GM23338 (cell line): Measurements from ENCODE around the gene PELI1. TPM values are rescaled to one million over a fixed set of nuclear protein-coding genes. Genes with fewer than 3 reads are reported as not detected.
A peak's percentile ranks its signal among the peaks of the same experiment; 100 is the strongest.
"Not testable (repeated sequence)": the region's sequence is repeated elsewhere in the genome, so short reads cannot be mapped to it uniquely, and the experiment has no call there.

Source experiments
- ATAC-seq: fragments of 200-7000 bp; cut with Tn5 transposase; 3 replicates; pipeline ENCODE4 v1.9.1; 2020
- DNase-seq: peaks from one replicate; pipeline ENCODE4 v3.0.0-alpha.2; 2015; ENCODE audit warnings: low spot score
- H2AFZ ChIP-seq: fragments of 200-600 bp; sonication (generic); 2 replicates; pipeline ENCODE4 v1.8.0; 2016; ENCODE audit warnings: antibody characterized with exemption, mild to moderate bottlenecking, moderate library complexity
- H3F3A ChIP-seq: fragments of 200-600 bp; sonication (generic); replicated peaks from 2 replicates; pipeline ENCODE4 v1.8.0; 2017; ENCODE audit warnings: antibody characterized with exemption, mixed run types, low read depth
- H3K27ac ChIP-seq: fragments of 200-600 bp; sonication (generic); 2 replicates; pipeline ENCODE4 v1.6.1; 2016; ENCODE audit warnings: low read depth
- H3K27me3 ChIP-seq: fragments of 200-600 bp; sonication (generic); 2 replicates; pipeline ENCODE4 v1.8.0; 2016; ENCODE audit warnings: mild to moderate bottlenecking, mixed run types, moderate library complexity; ENCODE audit not compliant: insufficient read depth
- H3K36me3 ChIP-seq: fragments of 200-600 bp; sonication (generic); 2 replicates; pipeline ENCODE4 v1.8.0; 2016; ENCODE audit warnings: mild to moderate bottlenecking; ENCODE audit not compliant: insufficient read depth
- H3K4me1 ChIP-seq: fragments of 200-600 bp; sonication (generic); 2 replicates; pipeline ENCODE4 v1.8.0; 2016; ENCODE audit warnings: mild to moderate bottlenecking, moderate library complexity; ENCODE audit not compliant: insufficient read depth
- H3K4me2 ChIP-seq: fragments of 200-600 bp; sonication (generic); 2 replicates; pipeline ENCODE4 v1.7.1; 2017; ENCODE audit warnings: mixed run types
- H3K4me3 ChIP-seq: fragments of 200-600 bp; sonication (generic); 2 replicates; pipeline ENCODE4 v1.6.1; 2016; ENCODE audit warnings: mixed run types
- H3K79me2 ChIP-seq: fragments of 200-600 bp; sonication (generic); replicated peaks from 2 replicates; pipeline ENCODE4 v1.8.0; 2017; ENCODE audit warnings: mild to moderate bottlenecking; ENCODE audit not compliant: insufficient read depth
- H3K9me2 ChIP-seq: fragments of 200-600 bp; sonication (generic); 2 replicates; pipeline ENCODE4 v1.8.0; 2017; ENCODE audit not compliant: insufficient read depth
- H4K20me1 ChIP-seq: fragments of 200-600 bp; sonication (generic); replicated peaks from 2 replicates; pipeline ENCODE4 v1.8.0; 2017; ENCODE audit warnings: mild to moderate bottlenecking; ENCODE audit not compliant: insufficient read depth
- H3K27ac Mint-ChIP-seq: 2 replicates; pipeline ENCODE4 v1.8.0; 2020; ENCODE audit warnings: inconsistent platforms, mild to moderate bottlenecking, moderate library complexity, mixed read lengths
- H3K27me3 Mint-ChIP-seq: 3 replicates; pipeline ENCODE4 v1.8.0; 2022; ENCODE audit warnings: low read depth, mild to moderate bottlenecking, moderate library complexity, mixed read lengths, inconsistent platforms; ENCODE audit not compliant: insufficient read depth, poor library complexity
- H3K36me3 Mint-ChIP-seq: 3 replicates; pipeline ENCODE4 v1.8.0; 2021; ENCODE audit warnings: low read depth, mild to moderate bottlenecking, inconsistent platforms, moderate library complexity, mixed read lengths
- H3K4me1 Mint-ChIP-seq: 3 replicates; pipeline ENCODE4 v1.8.0; 2020; ENCODE audit warnings: mild to moderate bottlenecking, inconsistent platforms, mixed read lengths
- H3K4me3 Mint-ChIP-seq: 3 replicates; pipeline ENCODE4 v1.8.0; 2021; ENCODE audit warnings: moderate library complexity, mild to moderate bottlenecking, inconsistent platforms, mixed read lengths
- H3K9me3 Mint-ChIP-seq: 3 replicates; pipeline ENCODE4 v1.8.0; 2020; ENCODE audit warnings: moderate library complexity, mild to moderate bottlenecking, inconsistent platforms, mixed read lengths
- ETS1 ChIP-seq: IDR thresholded peaks from 2 replicates; pipeline ENCODE4 v1.6.1; 2016; ENCODE audit warnings: antibody characterized with exemption
- EZH2phosphoT487 ChIP-seq: fragments of 200-600 bp; sonication (generic); IDR thresholded peaks from one replicate; pipeline ENCODE4 v1.8.1; 2018; ENCODE audit warnings: antibody characterized with exemption; ENCODE audit not compliant: unreplicated experiment
- POLR2AphosphoS5 ChIP-seq: IDR thresholded peaks from 2 replicates; pipeline ENCODE4 v1.6.1; 2016; ENCODE audit warnings: antibody characterized with exemption, low read depth
- REST ChIP-seq: IDR thresholded peaks from one replicate; pipeline ENCODE4 v1.6.1; 2018; ENCODE audit warnings: antibody characterized with exemption; ENCODE audit not compliant: unreplicated experiment
- ZNF331 ChIP-seq: fragments of 250-450 bp; sonication (Bioruptor Pico); IDR thresholded peaks from 2 replicates; pipeline ENCODE4 v1.5.0; 2020; ENCODE audit warnings: low read depth, mild to moderate bottlenecking, moderate library complexity
- ZNF462 ChIP-seq: fragments of 250-450 bp; sonication (Bioruptor Pico); IDR thresholded peaks from 2 replicates; pipeline ENCODE4 v1.5.0; 2020; ENCODE audit warnings: mild to moderate bottlenecking, moderate library complexity
- polyA plus RNA-seq: library from polyadenylated mRNA; unstranded; fragments of >200 nt; fragmentation: Nextera tagmentation; extraction: Ambion mirVana; gene quantifications from 2 replicates; pipeline ENCODE4 v1.2.1, GENCODE V29; 2016
- total RNA-seq: library from RNA; depleted of rRNA; stranded (reverse); fragments of >200 nt; shearing (Covaris generic); gene quantifications from 2 replicates; pipeline ENCODE4 v1.2.3, GENCODE V29; 2014

The PELI1 gene
- total and polyA plus RNA-seq, 2 experiments from 2014 or later: 32.4 to 61.8 TPM

GRCh38 chr2:64104933-64105332, 39.3 kb downstream of the PELI1 start (continued):
- TF ChIP-seq ZNF462 (CRISPR knock-in tag) (no peak), ETS1 (no peak), EZH2phosphoT487 (no peak), REST (no peak), ZNF331 (CRISPR knock-in tag) (no peak), POLR2AphosphoS5 (no peak)

- not testable (repeated sequence) for H3K27me3 Mint-ChIP-seq, H3K4me2 ChIP-seq, H3K4me1 ChIP-seq, H3K9me3 Mint-ChIP-seq, H3K9me2 ChIP-seq, ATAC-seq, DNase-seq, H3K27me3 ChIP-seq, H2AFZ ChIP-seq, H3K4me1 Mint-ChIP-seq, H3K4me3 ChIP-seq, H3K4me3 Mint-ChIP-seq, H4K20me1 ChIP-seq, H3K27ac Mint-ChIP-seq, H3F3A ChIP-seq
- Histone ChIP-seq H3K36me3 (peaks cover 32% of the 10 kb centered on the region), H3K79me2 (peaks cover 10% of the 10 kb centered on the region), H3K27ac (peak overlapping the region; percentile 67; the same call in 1 of the 2 replicates)
- peaks cover 48% of the 10 kb centered on the region for H3K36me3 Mint-ChIP-seq
Measured at GRCh38 chr2:64102736-64103135, 41.5 kb downstream of the PELI1 start.
